Omental fat pad (tissue), 4 donors: ENCODE results near the gene ZNF333. TPM values are rescaled to one million over a fixed set of nuclear protein-coding genes. Genes with fewer than 3 reads are reported as not detected.
"Not testable (repeated sequence)": the region's sequence is repeated elsewhere in the genome, so short reads cannot be mapped to it uniquely, and the experiment has no call there.

Experiments used
- ATAC-seq: fragments of 150-250 bp; one replicate; pipeline ENCODE4 v1.9.1; 2016; ENCODE audit warnings: mild to moderate bottlenecking, moderate library complexity; ENCODE audit not compliant: low FRiP score
- DNase-seq: peaks from one replicate; pipeline ENCODE4 v3.0.0-alpha.2; 2019; ENCODE audit warnings: low spot score
- CTCF ChIP-seq, 3 donors: fragments of 450-650 bp; IDR thresholded peaks; one replicate each; pipeline ENCODE4 v1.5.1; 2016 to 2017; ENCODE audit warnings: antibody characterized with exemption in 3 of 3, mild to moderate bottlenecking in 3 of 3, moderate library complexity in 2 of 3
- total RNA-seq, 4 donors: library from RNA; depleted of rRNA; stranded (reverse); fragments of >200 nt; gene quantifications; one replicate each; pipeline ENCODE4 v1.1.0, GENCODE V29; 2016

Gene ZNF333
- total RNA-seq, 4 donors from 2014 or later: 13.0 to 35.2 (median 25.0) TPM

DNA sequence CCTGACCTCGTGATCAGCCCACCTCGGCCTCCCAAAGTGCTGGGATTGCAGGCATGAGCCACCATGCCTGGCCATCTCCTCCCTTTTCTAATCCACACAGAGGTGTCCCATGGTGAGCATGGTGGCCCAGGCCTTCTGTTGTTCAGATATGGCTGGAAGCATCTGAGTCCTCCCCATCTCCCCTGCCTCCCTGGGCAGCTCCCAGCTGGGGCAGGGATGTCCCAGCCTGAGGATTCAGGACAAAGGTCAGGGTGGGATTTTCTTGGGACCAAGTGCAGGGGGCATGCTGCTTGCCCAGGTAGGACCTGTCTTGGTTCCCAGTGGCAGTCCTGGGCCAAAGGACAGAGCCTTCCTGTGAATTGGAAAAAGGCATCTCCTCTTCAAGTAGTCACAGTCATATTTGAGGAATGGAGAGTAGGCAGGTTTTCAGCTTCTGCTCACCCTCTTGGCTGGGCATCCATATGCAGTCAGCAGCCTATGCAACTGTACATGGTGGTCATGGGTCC lies 77.7 kb downstream of the ZNF333 start:
- DNase-seq: no peak
- TF ChIP-seq CTCF (IDR thresholded peaks at IDR 0.05): no peak

DNA sequence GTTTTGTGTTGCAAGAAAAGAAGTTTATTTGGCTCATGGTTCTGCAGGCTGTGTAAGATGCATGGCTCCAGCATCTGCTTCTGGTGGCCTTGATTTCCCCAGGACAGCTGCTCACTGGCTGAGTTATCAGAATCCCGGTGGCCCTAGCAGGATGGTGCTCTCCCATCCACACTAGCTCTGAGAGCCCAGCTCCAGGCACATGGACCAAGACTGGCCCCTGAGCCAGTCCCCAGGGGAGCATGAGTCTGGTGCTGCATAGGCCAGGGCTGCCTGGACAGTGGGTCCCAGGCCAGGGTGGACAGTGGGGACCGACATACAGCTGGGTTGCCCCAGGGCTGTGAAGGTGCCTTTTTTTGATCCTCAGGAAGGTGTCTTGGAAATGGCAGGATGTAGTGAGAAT lies 78.2 kb downstream of the ZNF333 start:
- DNase-seq: no peak

More for the DNA sequence above, 77.7 kb downstream of the ZNF333 start:
- ATAC-seq: no peak

GRCh38 chr19:14769201-14769600 lies 79.4 kb downstream of the ZNF333 start:
- ATAC-seq: no peak
- no peak for DNase-seq
- TF ChIP-seq CTCF (IDR thresholded peaks at IDR 0.05): no peak

More for the DNA sequence above, 78.2 kb downstream of the ZNF333 start:
- no peak for TF ChIP-seq CTCF (IDR thresholded peaks at IDR 0.05)
- ATAC-seq: no peak

DNA sequence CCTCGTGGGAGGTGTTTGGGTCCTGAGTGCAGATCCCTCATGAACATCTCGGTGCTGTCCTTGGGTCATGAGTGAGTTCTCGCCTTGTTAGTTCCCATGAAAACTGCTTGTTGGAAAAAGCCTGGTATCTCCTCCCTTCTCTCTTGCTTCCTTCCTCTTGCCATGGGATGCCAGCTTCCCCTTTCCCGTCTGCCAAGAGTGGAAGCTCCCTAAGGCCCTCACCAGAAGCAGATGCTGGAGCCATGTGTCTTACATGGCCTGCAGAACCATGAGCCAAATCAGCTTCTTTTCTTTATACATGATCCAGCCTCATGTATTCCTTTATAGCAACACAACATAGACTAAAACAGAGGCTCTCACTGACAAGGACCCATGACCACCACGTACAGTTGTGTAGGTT lies 80.3 kb downstream of the ZNF333 start:
- no peak for TF ChIP-seq CTCF (IDR thresholded peaks at IDR 0.05)
- DNase-seq (no peak), ATAC-seq (no peak)

GRCh38 chr19:14770944-14771839 lies 81.3 kb downstream of the ZNF333 start:
- ATAC-seq (no peak), DNase-seq (no peak)
- TF ChIP-seq CTCF (IDR thresholded peaks at IDR 0.05): no peak

GRCh38 chr19:14772467-14772866 lies 82.6 kb downstream of the ZNF333 start:
- ATAC-seq (no peak), DNase-seq (no peak)
- TF ChIP-seq CTCF (IDR thresholded peaks at IDR 0.05): no peak

DNA sequence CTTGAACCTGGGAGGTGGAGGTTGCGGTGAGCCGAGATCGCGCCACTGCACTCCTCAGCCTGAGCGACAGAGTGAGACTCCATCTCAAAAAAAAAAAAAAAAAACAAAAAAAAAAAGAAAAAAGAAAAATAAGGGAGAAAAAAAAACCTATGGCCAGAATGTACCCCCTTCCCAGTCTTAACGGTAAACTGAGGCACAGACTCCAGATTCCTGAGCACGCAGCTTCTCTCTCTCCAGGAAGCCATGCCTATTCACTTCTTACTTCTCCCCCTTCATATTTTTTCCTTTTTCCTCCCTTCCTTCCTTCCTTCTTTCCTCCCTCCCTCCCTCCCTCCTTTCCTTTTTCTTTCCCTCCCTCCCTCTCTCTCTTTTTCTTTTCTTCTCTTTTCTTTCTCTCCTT lies 83.1 kb downstream of the ZNF333 start:
- DNase-seq: no peak
- ATAC-seq: no peak
- no peak for TF ChIP-seq CTCF (IDR thresholded peaks at IDR 0.05)

DNA sequence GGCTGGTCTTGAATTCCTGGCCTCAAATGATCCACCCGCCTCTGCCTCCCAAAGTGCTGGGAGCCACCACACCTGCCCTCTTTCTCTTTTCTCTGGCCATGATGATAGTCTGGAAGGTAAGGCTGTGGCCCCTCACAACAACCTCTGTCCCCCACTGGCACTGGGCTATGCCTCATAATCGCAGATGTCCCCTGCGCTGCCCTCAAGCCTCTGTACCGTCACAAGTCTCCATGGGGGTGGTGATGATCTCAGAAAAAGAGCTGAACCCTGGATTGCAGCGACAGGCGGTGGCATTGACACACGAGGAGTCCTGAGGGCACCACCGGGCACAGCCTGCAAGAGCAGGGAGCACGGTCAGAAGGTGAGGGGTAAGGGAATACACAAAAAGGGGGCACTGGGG lies 83.9 kb downstream of the ZNF333 start:
- ATAC-seq, DNase-seq: not testable (repeated sequence)
